Thyroid gland (tissue), 4 donors: ENCODE measurements around the gene KRT15. TPM values are rescaled to one million over a fixed set of nuclear protein-coding genes. Genes with fewer than 3 reads are reported as not detected.

Experiments used
- DNase-seq, 2 donors: peaks; one replicate each; pipeline ENCODE4 v3.0.0-alpha.2; 2019
- H3K27ac ChIP-seq, 3 donors: fragments of 200-600 bp; sonication (generic); 1 replicate in 2 of 3; 2 replicates in 1 of 3; pipeline ENCODE4 v1.5.1; 2016 to 2019; ENCODE audit warnings: mild to moderate bottlenecking in 1 of 3, moderate library complexity in 1 of 3
- H3K27me3 ChIP-seq: fragments of 200-600 bp; sonication (generic); one replicate; pipeline ENCODE4 v1.5.1; 2019
- H3K36me3 ChIP-seq, 2 donors: fragments of 200-600 bp; sonication (generic); one replicate each; pipeline ENCODE4 v1.5.1; 2016 to 2019
- H3K4me1 ChIP-seq, 2 donors: fragments of 200-600 bp; sonication (generic); one replicate each; pipeline ENCODE4 v1.5.1; 2017 to 2019
- H3K4me3 ChIP-seq, 3 donors: fragments of 200-600 bp; sonication (generic); replicated peaks in 1 of 3; 1 replicate in 2 of 3; 2 replicates in 1 of 3; pipeline ENCODE4 v1.5.1; 2016; ENCODE audit warnings: mild to moderate bottlenecking in 1 of 3
- H3K9me3 ChIP-seq: fragments of 200-600 bp; sonication (generic); one replicate; pipeline ENCODE4 v1.5.1; 2017
- POLR2A ChIP-seq, 2 donors: fragments of 450-650 bp; IDR thresholded peaks; one replicate each; pipeline ENCODE4 v1.6.1; 2017; ENCODE audit warnings: antibody characterized with exemption in 2 of 2, mild to moderate bottlenecking in 2 of 2, moderate library complexity in 1 of 2
- WGBS, 2 donors: methylation state at CpG; one replicate each; pipeline ENCODE4 v1.1.5; 2017; 5-methylcytosine and 5-hydroxymethylcytosine counted together
- intact Hi-C: fragments of 100-400 bp; cut with DNase I; formaldehyde crosslinking; loops from one replicate; pipeline ENCODE4 v1.15.1; 2023
- total RNA-seq, 4 donors: library from RNA; depleted of rRNA; stranded (reverse); fragments of >200 nt; gene quantifications; one replicate each; pipeline ENCODE4 v1.2.3, GENCODE V29; 2016
- TF ChIP-seq, protein P1 (sequence below), 6 experiments: fragments of 200-600 bp in 3 of 6; fragments of 450-650 bp in 3 of 6; sonication (generic) in 3 of 6; IDR thresholded peaks; one replicate each; pipeline ENCODE4 v1.5.1; 2016 to 2019; ENCODE audit warnings: antibody characterized with exemption in 6 of 6, mild to moderate bottlenecking in 2 of 6, inconsistent platforms in 1 of 6, moderate library complexity in 1 of 6

The KRT15 gene
- total RNA-seq, 4 donors from 2014 or later, result 0.93 TPM; not detected in 3

DNA sequence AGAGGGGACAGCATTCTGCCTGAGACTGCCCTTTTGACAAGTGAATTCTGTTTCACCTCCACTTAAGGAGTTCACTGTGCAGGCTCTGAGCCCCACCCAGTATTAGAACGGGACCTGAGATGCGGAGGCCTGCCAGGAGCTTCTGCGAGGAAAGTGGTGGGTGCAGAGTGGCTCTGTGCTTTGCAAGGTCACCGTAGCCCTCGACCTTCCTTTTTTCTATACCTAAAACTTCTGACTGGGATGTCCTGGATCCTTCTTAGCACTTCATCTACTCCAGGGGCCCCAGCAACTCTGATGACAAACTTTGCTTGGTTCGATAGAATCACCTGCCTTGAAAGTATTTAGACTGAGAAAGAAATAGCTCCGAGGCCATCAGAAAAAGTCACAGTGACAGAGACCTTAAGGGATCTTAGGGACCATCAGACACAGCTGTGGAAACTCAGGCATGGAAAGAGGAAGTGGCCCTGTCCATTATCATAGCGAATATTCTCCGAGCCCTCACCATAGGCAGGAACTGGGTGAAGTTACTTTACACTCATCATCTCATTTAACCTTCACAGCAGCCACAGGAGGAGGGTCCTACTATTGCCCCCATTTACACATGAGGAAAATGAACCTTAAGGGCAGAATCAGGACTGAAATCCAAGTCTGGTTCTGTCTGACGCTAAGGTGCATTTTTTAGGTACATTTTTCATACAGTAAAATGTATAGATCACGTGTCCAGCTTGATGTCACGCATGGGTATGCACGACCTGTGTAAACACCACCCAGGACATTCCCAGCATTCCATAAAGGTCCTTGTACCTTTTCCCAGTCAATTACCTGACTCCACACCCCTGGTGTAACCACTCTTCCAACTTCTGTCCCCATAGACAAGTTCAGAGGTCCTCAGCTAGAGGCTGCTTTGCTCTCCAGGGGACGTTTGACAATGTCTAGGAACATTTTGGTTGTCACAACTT is 12.6 kb downstream of the KRT15 start:
- DNase-seq, result no peak
- WGBS, 2 donors, result 66 to 74% methylated on average over 14 of the region's 14 CpGs
- Histone ChIP-seq H3K4me3 (no peak overlapping the region), H3K9me3 (no peaks in the 10 kb centered on the region), H3K36me3 (no peaks in the 10 kb centered on the region), H3K4me1 (peaks cover 0 to 9% of the 10 kb centered on the region in 2 donors), H3K27me3 (no peaks in the 10 kb centered on the region), H3K27ac (no peak overlapping the region)
- TF ChIP-seq POLR2A (IDR thresholded peaks at IDR 0.05), result no peak
- TF ChIP-seq, protein P1, sequence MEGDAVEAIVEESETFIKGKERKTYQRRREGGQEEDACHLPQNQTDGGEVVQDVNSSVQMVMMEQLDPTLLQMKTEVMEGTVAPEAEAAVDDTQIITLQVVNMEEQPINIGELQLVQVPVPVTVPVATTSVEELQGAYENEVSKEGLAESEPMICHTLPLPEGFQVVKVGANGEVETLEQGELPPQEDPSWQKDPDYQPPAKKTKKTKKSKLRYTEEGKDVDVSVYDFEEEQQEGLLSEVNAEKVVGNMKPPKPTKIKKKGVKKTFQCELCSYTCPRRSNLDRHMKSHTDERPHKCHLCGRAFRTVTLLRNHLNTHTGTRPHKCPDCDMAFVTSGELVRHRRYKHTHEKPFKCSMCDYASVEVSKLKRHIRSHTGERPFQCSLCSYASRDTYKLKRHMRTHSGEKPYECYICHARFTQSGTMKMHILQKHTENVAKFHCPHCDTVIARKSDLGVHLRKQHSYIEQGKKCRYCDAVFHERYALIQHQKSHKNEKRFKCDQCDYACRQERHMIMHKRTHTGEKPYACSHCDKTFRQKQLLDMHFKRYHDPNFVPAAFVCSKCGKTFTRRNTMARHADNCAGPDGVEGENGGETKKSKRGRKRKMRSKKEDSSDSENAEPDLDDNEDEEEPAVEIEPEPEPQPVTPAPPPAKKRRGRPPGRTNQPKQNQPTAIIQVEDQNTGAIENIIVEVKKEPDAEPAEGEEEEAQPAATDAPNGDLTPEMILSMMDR (IDR thresholded peaks at IDR 0.05), result no peak
- intact Hi-C loops, result no loop called here

DNA sequence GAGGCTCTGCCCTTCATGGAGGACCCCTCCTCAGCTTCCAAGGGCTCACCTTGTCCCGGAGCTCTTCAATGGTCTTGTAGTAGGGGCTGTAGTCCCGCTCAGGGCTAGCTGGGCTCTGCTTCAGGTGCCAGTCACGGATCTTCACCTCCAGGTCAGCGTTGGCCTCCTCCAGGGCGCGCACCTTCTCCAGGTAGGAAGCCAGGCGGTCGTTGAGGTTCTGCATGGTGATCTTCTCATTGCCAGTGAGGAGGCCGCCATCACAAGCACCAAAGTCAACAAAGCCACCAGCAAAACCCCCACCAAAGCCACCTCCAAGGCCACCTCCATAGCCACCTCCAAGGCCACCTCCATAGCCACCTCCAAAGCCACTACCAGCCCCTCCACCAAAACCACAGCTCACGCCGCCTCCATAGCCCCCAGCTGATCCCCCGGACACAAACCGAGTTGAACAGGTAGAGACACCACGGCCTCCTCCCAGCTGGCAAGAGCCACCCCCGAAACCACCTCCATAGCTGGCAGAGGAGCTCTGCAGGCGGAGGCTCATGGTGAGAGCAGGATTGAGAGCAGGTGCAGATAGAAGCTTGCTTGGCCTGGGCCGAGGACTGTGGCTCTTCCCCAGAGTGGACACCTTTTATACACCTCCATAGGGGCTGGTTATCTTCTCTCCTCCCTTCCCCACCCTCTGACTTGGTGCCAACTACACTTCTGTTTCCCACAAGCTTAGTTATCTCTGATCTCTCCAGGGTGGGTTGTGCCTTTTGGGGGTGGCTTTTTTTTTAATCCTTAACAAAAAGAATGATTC is 13.5 kb downstream of the KRT15 start, which contains the start of gene KRT13:
TSS of gene KRT13 (minus strand) at position 606 of the 802 bp plus-strand sequence. CDS start at position 544, 62 bp downstream.
- Histone ChIP-seq H3K4me3 (no peak within 1 kb of the TSS), H3K36me3 (no peaks in the 10 kb centered on the region), H3K27me3 (no peaks in the 10 kb centered on the region), H3K27ac (no peak within 1 kb of the TSS), H3K9me3 (no peaks in the 10 kb centered on the region), H3K4me1 (peaks cover 0 to 9% of the 10 kb centered on the region in 2 donors)
- 86 to 88% methylated on average over 10 to 15 of the region's 17 CpGs for WGBS, 2 donors
- intact Hi-C loops, result no loop called here
- no peak for DNase-seq
- TF ChIP-seq POLR2A (IDR thresholded peaks at IDR 0.05), result no peak
- TF ChIP-seq, protein P1 (IDR thresholded peaks at IDR 0.05), result no peak

DNA sequence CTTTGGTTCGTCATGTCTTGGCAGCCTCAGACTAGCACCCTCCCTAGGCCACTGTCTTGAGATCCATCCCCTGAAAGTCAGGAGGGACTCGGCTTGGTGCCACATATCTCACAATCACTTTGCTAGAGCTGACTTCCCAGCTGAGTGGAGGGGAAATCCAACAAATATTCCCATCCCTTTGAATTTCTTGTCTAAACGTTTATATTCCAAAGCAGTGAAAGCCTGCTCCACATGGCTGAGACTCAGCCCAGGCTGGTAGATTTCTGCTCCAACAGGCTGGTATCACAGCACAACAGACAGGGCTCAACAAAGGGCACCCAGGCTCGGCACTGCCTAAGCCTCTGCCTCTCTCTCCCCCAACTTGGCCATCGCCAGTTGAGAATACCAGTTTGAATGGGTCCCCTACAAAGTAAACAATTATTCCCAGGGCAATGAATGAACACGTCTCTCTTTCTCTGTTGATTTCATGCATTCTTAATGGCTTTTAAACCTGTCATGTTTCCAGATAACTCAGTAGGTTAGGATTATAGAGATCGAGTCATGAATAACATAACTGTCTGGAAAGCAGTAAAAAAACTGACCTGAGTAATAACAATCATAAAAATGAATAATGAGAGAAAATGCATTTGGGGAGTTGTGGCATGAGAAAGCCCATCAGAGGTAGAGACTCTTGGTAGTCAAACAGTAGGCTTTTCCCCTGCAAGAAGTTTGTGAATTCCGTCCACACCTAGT is 14.3 kb downstream of the KRT15 start:
- peaks cover 0 to 9% of the 10 kb centered on the region in 2 donors for H3K4me1 ChIP-seq
- H3K27ac ChIP-seq, result no peak overlapping the region
- H3K9me3 ChIP-seq, result no peaks in the 10 kb centered on the region
- 48 to 51% methylated on average over 8 of the region's 8 CpGs for WGBS, 2 donors
- peak; percentile 37 to 55 for DNase-seq
- H3K36me3 ChIP-seq, result no peaks in the 10 kb centered on the region
- no peak for TF ChIP-seq POLR2A (IDR thresholded peaks at IDR 0.05)
- TF ChIP-seq, protein P1 (IDR thresholded peaks at IDR 0.05), result no peak
- H3K4me3 ChIP-seq, result no peak overlapping the region
- no peaks in the 10 kb centered on the region for H3K27me3 ChIP-seq
- intact Hi-C loops, result no loop called here

DNA sequence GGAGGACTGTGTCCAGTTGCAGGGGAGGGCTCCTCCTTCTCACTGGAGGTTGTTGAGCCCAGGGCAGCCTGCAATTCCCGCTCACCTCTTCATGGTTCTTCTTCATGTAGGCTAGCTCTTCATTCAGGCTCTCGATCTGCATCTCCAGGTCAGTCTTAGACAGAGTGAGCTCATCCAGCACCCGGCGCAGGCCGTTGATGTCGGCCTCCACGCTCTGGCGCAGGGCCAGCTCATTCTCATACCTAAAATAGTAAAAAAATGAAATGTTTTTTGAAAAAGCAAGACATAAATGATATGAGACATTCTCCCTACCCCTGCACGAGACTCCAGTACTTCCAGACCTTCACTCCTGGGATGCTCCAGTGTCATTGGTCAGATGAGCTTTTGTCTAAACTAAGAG is 15.5 kb downstream of the KRT15 start:
- TF ChIP-seq, protein P1 (IDR thresholded peaks at IDR 0.05), result no peak
- TF ChIP-seq POLR2A (IDR thresholded peaks at IDR 0.05), result no peak
- Histone ChIP-seq H3K4me1 (peaks cover 0 to 9% of the 10 kb centered on the region in 2 donors), H3K36me3 (no peaks in the 10 kb centered on the region), H3K9me3 (no peaks in the 10 kb centered on the region), H3K27ac (no peak overlapping the region), H3K27me3 (no peaks in the 10 kb centered on the region), H3K4me3 (no peak overlapping the region)
- 84 to 87% methylated on average over 9 of the region's 9 CpGs for WGBS, 2 donors
- intact Hi-C loops, result no loop called here
- no peak for DNase-seq
